Nucleus accumbens (tissue), 56 donors: ENCODE measurements around the gene CYTH1.
"Not testable (repeated sequence)": the region's sequence is repeated elsewhere in the genome, so short reads cannot be mapped to it uniquely, and the experiment has no call there.

Experiments used
- DNase-seq, 56 donors: peaks; one replicate each; lab custom pipeline; 2025; lab: John Stamatoyannopoulos, UW

Gene CYTH1

DNA sequence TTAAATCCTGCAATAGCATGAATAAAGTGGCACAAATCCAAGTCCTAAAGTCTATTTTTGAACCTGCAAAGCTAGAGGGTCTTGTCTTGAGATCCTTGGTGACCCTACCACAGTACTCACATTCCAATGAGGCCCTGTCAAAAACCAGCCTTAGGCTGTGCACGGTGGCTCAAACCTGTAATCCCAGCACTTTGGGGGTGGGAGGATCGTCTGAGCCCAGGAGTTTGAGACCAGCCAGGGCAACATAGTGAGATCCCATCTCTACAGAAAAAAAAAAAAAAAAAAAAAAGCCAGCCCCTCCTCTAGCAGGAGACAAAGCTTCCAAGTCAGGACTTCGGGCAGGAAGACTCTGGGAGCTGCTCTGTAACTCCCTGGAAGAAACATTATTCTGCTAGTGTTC, 16.3 kb downstream of the CYTH1 start:
- no peak for DNase-seq

DNA sequence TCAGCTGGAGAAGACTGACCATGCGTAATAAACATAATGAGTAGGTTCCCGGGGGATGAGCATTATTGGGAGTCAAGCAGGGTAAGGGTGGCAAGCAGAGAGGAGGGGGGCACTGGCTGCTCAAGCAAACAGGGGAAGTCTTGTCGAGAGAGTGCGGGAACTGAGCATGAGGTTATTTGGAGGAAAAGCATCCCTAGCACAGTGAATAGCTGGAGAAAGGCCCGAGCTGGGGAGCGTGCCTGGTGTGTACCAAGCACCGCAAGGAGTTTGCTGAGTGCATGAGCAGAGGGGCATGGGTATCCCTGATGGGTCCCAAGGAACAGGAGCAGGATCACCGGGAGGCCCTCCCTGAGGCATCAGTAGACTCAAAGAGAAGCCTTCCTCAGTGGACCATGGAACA, 17.2 kb downstream of the CYTH1 start:
- peak in 29 of 56 donors; percentile 14 to 70 (median 38) for DNase-seq

DNA sequence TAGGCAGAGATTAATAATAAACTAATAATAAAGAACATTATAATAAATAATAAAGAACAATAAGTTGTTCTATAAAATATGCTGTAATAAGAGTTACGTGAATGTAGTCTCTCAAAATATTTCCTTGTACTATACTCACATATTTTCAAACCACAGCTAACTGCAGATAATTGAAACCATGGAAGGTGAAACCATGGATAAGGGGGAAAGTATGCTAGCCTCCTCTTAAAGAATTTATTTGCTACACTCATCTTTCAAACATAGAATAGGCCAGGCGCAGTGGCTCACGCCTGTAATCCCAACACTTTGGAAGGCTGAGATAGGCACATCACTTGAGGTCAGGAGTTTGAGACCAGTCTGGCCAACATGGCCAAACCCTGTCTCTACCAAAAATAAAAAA, 18.5 kb downstream of the CYTH1 start:
- DNase-seq = no peak

DNA sequence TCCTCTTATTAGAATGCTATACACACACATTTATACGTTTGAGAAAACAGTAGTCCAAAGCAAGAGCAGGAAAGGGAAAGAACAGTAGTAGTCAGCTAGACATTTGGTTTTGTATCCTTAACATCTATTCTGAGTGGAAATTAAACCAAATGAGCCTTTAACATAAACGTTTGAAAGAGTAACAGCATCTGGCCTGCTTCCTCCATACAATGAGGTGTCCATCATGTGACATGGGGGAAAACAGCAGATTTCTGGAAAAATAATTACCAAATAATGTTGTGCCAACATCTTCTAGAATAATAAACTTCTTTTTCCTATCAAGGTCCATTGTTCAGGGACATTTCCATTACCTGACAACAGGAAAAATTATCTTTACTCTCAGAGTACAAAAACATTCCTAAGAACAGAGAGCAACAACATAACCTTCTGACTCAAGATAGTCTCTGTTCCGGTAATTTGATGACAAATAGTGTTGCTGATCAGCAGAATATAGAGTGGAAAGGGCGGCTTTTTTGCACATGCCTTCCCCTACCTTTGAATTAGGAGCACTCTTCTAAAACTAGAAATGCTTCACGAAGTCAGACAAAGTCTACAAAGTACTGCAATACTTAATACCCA, 20.2 kb downstream of the CYTH1 start:
- no peak for DNase-seq

DNA sequence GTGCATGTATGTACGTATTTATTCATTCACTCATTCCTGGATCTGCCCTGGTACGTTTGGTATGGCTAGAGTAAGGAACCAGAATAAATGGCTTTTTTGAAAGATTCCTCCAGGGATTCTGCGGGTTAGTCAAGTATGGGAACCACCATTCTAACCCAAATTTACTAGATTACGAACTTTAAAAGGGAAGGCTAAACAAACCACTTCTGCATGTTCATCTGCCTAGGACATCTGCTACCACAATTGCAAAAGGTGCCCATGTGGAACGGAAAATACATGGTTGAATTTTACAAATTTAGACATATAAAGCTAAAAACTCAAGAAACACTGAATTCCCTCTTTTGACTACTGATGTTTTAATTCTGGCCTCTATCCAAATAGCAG, 22.1 kb downstream of the CYTH1 start:
- no peak for DNase-seq

DNA sequence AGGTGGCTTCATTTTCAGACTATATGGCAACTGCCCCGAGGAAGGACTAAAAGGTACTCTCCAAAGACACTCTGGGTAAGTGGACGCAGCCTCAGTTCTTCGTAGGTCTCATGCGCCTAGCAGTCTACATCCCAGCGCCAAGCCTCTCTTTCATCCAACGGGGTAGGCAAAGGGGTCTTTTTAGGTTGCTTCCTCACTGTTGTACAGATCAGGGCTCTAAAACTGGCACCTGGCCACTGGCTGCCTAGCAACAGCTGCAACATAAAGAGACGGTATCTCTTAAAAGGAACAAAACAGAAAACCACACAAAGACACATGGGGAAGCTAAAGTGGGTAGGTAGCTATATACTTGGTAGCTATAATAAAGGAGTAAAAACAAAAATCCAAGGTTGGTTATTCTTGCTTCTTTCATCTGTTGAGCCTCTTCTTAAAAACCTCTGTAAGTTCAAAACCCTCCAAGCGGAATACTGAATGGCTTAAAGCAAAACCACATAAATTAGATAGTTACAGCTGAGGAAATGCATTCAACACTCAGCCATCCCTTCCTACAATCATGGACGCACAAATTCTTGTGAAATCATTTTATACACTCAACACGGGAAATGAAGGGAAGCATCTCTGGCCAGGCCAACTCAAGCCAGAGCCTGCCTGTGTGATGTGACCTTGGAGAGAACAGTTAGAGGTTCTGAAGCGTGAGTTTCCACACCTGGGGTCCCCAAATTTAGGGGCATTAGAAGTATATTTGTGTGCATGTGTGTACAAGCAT, 22.7 kb downstream of the CYTH1 start:
- no peak for DNase-seq

DNA sequence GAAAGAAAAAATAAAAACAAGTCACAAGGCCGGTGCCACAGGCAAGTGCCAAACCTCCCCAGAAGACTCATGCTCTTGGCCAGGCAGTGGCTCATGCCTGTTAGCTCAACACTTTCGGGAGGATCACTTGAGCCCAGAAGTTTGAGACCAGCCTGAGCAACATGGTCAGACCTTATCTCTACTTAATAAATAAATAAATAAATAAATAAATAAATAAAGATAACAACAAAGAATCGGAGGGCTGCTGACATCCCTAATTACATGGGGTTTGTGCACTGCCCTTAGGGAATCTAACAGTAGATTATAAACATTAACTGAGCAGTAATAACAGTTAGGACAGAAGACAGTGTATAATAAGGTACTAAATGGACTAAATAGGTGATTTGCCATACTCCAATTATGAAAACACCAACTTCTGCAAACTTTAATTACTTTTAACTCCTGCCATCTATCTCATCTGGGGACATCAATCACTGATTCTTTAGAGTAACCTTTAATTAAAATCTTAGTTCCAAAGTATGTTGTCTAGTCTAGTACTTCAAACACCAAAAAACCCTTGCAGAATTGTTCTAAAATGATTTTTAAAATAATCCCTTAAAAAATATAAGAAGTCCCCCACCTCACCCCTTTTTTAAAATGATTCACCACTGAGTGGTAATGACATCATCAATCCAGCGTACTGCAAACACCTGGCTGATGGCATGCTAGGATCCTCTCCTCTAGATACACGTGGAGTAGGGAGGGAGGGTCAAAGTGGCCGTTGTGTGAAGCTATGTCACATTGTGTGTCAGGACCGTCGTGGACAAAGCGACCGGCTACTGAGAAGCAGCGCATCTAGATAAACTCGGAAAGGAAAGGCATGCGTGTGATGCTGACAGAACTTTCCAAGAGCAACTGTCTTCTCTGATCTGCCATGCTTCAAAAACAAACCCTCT, 28.5 kb downstream of the CYTH1 start:
- no peak for DNase-seq

DNA sequence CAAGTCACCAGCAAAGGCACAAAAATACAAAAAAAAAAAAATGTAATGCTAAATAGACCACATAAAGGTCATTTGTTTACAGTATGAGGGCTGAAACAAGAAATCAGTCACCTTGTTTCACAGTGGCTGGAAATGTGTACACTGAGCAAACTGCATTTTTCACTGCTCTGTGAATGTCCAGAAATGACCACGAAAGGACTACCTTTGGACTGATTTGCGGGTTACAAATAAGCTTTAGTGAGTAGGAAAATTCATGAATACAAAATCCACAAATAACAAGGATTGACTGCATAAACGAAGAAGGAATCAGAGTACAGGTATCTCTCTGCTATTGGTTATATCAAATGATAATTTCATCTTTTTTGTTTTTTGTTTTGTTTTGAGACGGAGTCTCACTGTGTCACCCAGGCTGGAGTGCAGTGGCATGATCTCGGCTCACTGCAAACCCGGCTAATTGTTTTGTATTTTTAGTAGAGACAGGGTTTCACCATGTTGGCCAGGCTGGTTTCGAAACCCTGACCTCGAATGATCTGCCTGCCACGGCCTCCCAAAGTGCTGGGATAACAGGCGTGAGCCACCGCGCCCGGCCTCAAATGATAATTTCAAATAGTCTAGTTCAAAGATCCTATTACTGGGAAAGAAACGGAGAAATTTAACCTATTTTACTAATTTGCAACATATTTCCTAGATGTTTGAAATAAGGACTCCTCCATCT, 30.5 kb downstream of the CYTH1 start:
- no peak for DNase-seq

DNA sequence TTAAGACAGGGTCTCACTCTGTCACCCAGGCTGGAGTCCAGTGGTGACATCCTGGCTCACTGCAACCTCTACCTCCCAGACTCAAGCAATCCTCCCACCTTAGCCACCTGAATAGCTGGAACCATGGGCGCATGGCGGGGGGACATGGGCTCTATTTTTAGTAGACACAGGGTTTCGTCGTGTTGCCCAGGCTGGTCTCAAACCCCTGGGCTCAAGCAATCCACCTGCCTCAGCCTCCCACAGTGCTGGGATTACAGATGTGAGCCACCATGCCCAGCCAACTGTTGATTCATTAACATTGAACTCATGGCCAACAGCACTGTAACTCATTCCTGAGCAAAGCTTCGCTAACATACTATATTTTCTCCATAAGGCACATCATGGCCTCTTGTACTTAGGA, 31.1 kb downstream of the CYTH1 start:
- not testable (repeated sequence) for DNase-seq

DNA sequence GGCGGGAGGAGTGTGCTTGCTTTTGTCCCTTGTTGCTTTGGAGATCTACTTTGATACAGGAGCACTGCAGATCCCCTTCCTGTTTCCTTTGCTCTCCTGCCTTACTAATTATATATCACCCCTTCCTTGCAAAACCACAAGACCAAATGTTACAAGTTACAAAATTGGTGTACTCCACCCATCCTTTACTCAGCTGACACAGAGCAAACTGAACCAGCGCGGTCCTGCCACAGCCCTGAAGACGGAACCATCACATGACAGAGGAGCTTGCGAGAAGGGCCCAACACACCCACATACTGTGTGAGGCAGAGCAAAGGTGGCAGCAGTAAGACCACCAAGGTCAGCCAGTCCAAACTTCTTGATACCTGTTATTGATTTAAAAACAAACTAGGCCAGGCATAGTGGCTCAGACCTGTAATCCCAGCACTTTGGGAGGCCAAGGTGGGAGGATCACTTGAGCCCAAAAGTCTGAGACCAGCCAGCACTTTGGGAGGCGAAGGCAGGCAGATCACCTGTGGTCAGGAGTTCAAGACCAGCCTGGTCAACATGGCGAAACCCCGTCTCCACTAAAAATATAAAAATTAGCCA, 33.2 kb downstream of the CYTH1 start:
- no peak for DNase-seq

DNA sequence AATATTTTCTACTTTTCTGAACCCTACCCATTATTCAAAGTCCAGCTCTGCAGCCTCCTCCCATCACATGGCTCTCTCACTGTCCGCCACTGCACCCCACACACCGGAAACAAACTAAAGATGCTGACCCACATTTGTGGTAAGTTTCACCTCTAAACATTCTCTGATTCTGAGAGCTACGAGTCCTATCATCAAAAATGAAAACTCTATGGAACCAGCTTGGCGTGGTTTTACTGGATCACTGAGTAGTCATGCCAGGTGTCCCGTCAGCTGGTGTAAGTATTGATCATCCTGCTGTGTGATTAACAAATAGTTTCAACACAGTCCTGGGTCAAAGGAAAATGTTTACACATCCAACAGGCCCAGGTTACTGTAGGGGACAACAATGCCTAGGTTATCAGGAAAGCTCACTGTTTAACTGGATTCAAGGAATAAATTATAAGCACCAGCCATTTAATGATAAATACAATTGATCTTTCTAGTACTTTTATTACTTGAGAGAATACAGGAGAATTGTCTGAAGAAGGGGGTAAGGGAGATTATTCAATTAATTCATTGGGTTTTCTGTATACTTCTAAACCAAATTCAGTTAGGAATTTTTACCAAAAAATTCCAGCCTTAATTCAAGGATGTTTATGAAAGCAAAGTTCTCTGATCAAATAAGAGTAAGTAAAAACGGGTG, 33.9 kb downstream of the CYTH1 start:
- no peak for DNase-seq

DNA sequence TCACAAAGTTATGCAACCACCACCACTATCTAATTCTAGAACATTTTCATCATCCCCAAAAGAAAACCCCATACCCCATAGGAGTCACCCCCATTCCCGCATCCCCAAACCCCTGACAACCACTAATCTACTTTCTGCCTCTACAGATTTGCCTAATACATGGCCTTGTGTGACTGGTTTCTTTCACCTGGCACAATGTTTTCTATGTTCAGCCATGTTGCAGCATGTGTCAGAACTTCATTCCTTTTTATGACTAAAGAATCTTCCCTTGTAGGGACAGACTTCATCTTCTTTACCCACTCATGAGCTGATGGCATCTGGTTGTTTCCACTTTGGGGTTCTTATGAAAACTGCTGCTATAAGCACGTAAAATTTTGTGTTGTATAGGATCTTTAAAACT, 34.6 kb downstream of the CYTH1 start:
- no peak for DNase-seq

DNA sequence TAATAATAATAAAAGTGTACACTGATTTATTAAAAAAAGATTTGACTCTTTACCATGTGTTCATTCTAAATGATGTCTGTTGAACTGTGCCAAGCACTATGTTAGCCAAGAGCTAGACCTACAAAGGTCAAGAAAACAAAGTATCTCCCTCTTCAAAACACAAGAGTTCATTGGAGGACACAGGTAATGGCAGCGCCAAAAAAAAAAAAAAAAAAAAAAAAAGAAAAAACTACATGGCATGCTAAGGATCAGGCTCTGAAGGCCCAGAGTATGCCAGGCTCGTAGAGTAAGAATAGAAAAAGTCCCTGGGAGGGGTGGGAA, 35.2 kb downstream of the CYTH1 start:
- DNase-seq = no peak

DNA sequence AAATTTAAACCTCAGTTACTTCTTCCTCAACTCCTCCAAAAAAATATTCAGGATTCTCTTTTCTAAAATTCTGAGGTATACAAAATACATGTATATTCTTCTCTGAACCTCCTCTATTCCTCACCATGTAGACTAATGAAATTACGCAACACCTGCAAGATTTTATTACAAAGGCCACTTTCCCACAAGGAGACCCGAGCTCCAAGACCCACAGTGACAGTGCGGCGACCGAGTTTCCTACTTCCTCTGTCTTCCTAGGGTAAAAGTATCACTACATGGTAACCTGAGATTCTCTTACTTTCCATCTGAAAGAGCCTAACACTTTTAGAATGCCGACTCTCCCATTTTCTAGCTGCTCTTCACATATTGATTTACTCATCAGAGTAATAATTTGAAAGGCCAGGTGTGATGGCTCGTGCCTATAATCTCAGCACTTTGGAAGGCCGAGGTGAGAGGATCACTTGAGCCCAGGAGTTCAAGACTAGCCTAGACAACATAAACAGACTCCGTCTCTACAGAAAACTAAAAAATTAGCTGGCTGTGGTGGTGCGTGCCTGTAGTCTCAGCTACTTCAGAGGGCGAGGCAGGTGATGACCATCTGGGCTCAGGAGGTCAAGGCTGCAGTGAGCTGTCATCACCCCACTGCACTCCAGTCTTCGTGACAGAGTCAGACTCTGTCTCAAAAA, 35.7 kb downstream of the CYTH1 start:
- no peak for DNase-seq

DNA sequence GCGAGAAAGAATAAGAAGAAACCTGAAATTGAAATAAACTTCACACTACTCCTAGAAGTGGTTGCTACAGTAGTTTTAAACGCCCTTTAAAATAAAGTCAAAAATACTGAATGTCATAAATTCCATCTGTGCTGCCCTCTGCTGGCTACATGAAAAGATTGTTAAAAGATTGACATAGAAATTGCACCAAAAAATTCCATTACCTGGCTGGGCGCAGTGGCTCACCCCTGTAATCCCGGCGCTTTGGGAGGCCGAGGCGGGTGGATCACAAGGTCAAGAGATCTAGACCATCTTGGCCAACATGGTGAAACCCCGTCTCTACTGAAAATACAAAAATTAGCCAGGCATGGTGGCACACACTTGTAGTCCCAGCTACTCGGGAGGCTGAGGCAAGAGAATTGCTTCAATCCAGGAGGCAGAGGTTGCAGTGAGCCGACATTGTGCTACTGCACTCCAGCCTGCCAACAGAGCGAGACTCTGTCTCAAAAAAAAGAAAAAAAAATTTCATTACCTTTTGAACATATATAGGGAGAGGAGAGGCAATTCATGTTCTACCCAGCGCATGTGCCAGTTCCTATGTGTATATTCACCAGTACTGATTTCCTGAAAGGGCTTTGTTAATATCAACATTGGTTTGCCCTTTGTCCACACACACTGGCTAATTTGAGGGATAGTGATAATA, 36.5 kb downstream of the CYTH1 start:
- DNase-seq = peak in 6 of 56 donors; percentile 19 to 57 (median 30)

DNA sequence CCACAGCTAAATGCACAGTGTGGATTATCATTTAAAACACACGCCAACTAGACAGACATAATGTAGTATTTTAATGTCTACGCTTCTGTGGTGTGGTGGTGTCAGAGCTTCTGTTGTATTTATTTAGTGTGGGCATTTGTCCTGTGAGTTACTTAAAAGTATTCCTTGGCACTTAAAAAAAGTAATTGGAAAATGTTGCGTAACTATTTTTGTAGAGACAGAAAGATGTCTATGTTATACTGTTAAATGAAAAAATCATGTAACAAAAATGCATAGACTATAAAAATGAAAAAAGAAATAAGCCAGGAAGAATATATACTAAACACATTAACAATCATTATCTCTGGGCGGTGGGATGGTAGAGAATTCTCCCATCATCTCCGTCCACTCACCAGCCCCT, 39.2 kb downstream of the CYTH1 start:
- DNase-seq = no peak

DNA sequence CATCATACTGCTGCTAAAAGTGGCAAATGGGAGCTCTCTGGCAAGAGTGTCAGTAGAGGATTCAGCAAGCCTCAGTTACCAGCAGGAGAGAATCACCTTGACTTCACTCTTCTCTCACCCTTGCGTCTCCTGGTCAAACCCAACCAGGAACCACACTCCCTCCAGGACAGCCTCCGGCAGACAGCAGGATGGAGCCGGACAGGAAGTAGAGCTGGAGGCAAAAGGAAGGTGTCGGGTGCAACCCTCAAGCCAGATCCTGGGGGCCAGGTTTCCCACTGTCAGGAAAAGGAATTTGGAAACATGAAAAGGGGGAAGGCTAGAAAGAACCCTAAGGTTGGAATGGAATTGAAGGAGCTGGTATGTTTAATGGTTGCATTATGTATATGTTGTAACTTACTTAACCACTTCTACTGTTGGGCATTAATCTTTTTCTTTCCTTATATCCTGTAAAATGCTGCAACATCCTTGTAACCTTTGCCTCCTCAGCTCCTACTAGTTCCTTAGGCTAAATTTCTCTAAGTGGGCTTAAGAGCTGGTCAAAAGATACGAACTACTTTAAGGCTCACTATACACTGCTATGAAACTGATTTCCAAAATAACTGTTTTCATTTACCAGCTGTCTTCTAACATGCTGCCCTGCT, 40.3 kb downstream of the CYTH1 start:
- no peak for DNase-seq

DNA sequence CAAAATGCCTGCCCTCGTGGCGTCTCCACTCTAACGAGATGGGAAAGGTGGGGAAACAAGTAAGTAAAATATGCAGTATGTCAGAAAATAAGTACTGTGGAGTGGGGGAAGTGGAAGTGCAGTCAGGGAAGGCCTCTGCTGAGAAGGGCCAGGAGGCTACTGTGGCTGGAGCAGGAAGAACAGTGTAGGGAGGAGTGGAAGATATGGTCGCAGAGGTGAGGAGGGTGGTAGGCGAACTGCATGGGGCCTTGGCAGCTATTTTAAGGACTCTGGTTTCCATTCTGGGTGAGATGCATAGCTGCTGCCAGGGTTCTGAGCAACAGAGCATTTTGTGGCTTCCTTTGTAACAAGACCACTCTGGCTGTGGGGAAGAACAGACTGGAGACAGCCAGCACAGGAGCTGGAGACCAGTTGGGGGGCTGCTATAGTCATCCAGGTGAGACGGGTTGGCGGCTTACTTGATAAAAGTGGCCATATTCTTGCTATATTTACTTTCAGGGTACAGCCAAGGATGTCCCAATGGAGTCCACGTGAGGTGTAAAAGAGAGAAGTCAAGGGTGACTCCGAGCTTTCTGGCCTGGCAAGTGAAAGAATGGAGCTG, 42.6 kb downstream of the CYTH1 start:
- DNase-seq = no peak
